ENCODE results near the gene CDKL5.

- TF ChIP-seq FOXM1 (IDR thresholded peaks at IDR 0.05; ENCODE audit: borderline replicate concordance) (no peak), PKNOX1 (IDR thresholded peaks at IDR 0.05) (no peak), BHLHE40 (IDR thresholded peaks at IDR 0.05; ENCODE audit: borderline replicate concordance) (no peak), SP1 (IDR thresholded peaks at IDR 0.05) (no peak)
These were observed 262.6 kb downstream of the CDKL5 start for GRCh38 chrX:18687856-18688495.
